Testis (tissue), 3 donors: ENCODE results near the gene CROCC2. TPM values are rescaled to one million over a fixed set of nuclear protein-coding genes. Genes with fewer than 3 reads are reported as not detected.

Source experiments
- DNase-seq: peaks from one replicate; pipeline ENCODE4 v3.0.0-alpha.2; 2019
- H3K27ac ChIP-seq, 2 donors: fragments of 200-600 bp; sonication (generic); one replicate each; pipeline ENCODE4 v1.5.1; 2019
- H3K27me3 ChIP-seq: fragments of 200-600 bp; sonication (generic); one replicate; pipeline ENCODE4 v1.5.1; 2019
- H3K36me3 ChIP-seq: fragments of 200-600 bp; sonication (generic); one replicate; pipeline ENCODE4 v1.5.1; 2017; ENCODE audit warnings: low read depth; ENCODE audit errors: missing control alignments
- H3K4me1 ChIP-seq: fragments of 200-600 bp; sonication (generic); one replicate; pipeline ENCODE4 v1.5.1; 2019
- H3K4me3 ChIP-seq, 2 donors: fragments of 200-600 bp; sonication (generic); one replicate each; pipeline ENCODE4 v1.5.1; 2017 to 2019
- H3K9me3 ChIP-seq: fragments of 200-600 bp; sonication (generic); one replicate; pipeline ENCODE4 v1.5.1; 2017
- POLR2A ChIP-seq: fragments of 450-650 bp; IDR thresholded peaks from one replicate; pipeline ENCODE4 v1.6.1; 2017; ENCODE audit warnings: antibody characterized with exemption, mild to moderate bottlenecking, moderate library complexity
- WGBS, 2 donors: methylation state at CpG; one replicate each; pipeline ENCODE4 v1.1.5; 2018; 5-methylcytosine and 5-hydroxymethylcytosine counted together
- intact Hi-C: fragments of 100-400 bp; cut with DNase I; formaldehyde crosslinking; loops from one replicate; pipeline ENCODE4 v1.15.1; 2023; ENCODE audit warnings: low total_unique reads
- polyA plus RNA-seq: library from polyadenylated mRNA; stranded (reverse); fragments of 350-450 nt; fragmentation: Illumina TruSeq; extraction: RNeasy Lipid Tissue Mini Kit (QIAGEN cat#74804); gene quantifications from one replicate; pipeline ENCODE4 v1.2.3, GENCODE V29; 2014; ENCODE audit warnings: low read depth, low replicate concordance; ENCODE audit not compliant: insufficient read depth
- total RNA-seq, 2 donors: library from RNA; depleted of rRNA; stranded (reverse); fragments of >200 nt; gene quantifications; one replicate each; pipeline ENCODE4 v1.2.3, GENCODE V29; 2016
- TF ChIP-seq, protein P1 (sequence below), 3 experiments: fragments of 450-650 bp in 2 of 3; fragments of 200-600 bp in 1 of 3; sonication (generic) in 1 of 3; IDR thresholded peaks; one replicate each; pipeline ENCODE4 v1.5.1; 2016 to 2019; ENCODE audit warnings: antibody characterized with exemption in 3 of 3, mild to moderate bottlenecking in 2 of 3, moderate library complexity in 1 of 3

The CROCC2 gene
- total and polyA plus RNA-seq, 3 donors from 2014 or later, result 0.43 to 0.55 (median 0.51) TPM

DNA sequence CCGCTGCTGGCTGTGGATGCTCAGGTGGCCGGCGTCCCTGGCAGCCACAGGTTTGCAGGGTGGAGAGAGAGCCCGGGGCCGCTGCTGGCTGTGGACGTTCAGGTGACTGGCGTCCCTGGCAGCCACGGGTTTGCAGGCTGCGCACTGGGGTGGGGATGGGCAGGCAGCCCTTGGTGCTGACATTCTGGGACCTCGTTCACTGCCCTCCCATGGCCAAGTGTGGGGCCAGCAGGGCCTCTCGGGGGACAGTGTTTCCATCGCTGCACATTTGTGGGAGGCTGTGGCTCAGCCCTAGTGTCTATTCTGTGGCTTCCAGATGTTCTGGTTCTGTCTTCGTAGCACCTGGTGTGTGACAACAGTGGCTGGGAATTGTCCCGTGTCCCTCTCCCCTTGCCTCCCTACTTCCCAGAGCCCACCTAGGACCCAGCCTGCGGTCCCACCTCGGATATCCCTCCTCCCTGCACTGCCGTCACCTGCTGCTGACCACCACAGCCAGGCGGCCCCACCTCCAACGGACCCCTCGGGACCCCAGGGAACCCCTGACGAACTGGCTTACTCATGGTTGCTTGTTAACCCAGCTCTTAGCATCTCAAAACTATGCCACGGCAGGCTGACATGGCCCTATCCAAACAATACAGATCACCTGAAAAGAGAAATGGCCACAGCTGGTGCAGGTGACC is 915 bp downstream of the CROCC2 start:
- H3K36me3 ChIP-seq, result no peaks in the 10 kb centered on the region
- no peak for TF ChIP-seq POLR2A
- TF ChIP-seq, protein P1, sequence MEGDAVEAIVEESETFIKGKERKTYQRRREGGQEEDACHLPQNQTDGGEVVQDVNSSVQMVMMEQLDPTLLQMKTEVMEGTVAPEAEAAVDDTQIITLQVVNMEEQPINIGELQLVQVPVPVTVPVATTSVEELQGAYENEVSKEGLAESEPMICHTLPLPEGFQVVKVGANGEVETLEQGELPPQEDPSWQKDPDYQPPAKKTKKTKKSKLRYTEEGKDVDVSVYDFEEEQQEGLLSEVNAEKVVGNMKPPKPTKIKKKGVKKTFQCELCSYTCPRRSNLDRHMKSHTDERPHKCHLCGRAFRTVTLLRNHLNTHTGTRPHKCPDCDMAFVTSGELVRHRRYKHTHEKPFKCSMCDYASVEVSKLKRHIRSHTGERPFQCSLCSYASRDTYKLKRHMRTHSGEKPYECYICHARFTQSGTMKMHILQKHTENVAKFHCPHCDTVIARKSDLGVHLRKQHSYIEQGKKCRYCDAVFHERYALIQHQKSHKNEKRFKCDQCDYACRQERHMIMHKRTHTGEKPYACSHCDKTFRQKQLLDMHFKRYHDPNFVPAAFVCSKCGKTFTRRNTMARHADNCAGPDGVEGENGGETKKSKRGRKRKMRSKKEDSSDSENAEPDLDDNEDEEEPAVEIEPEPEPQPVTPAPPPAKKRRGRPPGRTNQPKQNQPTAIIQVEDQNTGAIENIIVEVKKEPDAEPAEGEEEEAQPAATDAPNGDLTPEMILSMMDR (IDR thresholded peaks at IDR 0.05), result no peak
- DNase-seq, result no peak
- 82 to 91% methylated on average over 14 to 22 of the region's 22 CpGs for WGBS, 2 donors
- no peak overlapping the region for H3K27ac ChIP-seq
- H3K27me3 ChIP-seq, result no peaks in the 10 kb centered on the region
- intact Hi-C loops, result no loop called here
- H3K9me3 ChIP-seq, result no peaks in the 10 kb centered on the region
- H3K4me1 ChIP-seq, result no peaks in the 10 kb centered on the region
- no peak overlapping the region for H3K4me3 ChIP-seq

DNA sequence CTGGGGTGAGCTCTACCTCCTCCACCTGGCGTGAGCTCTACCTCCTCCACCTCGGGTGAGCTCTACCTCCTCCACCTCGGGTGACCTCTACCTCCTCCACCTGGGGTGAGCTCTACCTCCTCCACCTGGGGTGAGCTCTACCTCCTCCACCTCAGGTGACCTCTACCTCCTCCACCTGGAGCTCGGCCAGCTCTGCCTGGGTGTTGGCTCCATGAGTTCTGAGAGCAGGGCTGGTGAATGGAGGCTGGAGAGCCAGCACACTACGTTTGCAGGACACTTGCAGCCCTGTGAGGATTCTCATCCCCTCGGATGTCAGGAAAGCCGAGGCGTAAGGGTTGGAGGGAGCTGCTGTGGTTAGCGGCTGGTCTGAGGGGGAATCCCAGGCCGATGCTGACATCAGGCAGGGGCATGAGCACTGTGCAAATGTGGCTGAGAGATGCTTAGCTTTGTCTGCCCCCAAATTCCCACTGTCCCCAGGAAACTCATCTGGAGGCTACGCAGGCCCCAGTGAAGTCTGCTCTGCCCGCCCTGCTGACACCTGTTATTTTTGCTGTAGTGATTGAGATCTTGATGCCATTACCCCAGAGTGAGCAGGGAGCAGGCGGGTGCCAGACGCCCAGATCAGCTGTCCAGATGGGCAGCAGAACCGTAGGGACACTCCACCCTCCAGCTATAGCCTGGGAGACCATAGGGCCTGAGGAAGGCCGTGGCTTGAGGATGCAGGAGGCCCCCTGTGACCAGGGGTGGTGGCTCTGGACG is 3.3 kb downstream of the CROCC2 start:
- Histone ChIP-seq H3K9me3 (no peaks in the 10 kb centered on the region), H3K36me3 (no peaks in the 10 kb centered on the region), H3K27ac (no peak overlapping the region), H3K27me3 (no peaks in the 10 kb centered on the region), H3K4me1 (peaks cover 12% of the 10 kb centered on the region), H3K4me3 (no peak overlapping the region)
- no peak for DNase-seq
- intact Hi-C loops, result no loop called here
- 79 to 83% methylated on average over 13 to 17 of the region's 17 CpGs for WGBS, 2 donors
- TF ChIP-seq, protein P1 (IDR thresholded peaks at IDR 0.05), result no peak
- no peak for TF ChIP-seq POLR2A

- 77 to 84% methylated on average over 20 of the region's 20 CpGs for WGBS, 2 donors
- Histone ChIP-seq H3K27ac (no peak overlapping the region), H3K9me3 (no peaks in the 10 kb centered on the region), H3K4me3 (no peak overlapping the region), H3K27me3 (no peaks in the 10 kb centered on the region), H3K4me1 (peaks cover 23% of the 10 kb centered on the region), H3K36me3 (no peaks in the 10 kb centered on the region)
- TF ChIP-seq, protein P1 (IDR thresholded peaks at IDR 0.05), result no peak
- TF ChIP-seq POLR2A, result no peak
- intact Hi-C loops, result loop anchor here (10.0 kb wide), 1 partner anchor 83 kb away; the partner anchor contains the start of gene SNED1
- DNase-seq, result no peak
Measured at GRCh38 chr2:240911641-240912265, 5.6 kb downstream of the CROCC2 start.

DNA sequence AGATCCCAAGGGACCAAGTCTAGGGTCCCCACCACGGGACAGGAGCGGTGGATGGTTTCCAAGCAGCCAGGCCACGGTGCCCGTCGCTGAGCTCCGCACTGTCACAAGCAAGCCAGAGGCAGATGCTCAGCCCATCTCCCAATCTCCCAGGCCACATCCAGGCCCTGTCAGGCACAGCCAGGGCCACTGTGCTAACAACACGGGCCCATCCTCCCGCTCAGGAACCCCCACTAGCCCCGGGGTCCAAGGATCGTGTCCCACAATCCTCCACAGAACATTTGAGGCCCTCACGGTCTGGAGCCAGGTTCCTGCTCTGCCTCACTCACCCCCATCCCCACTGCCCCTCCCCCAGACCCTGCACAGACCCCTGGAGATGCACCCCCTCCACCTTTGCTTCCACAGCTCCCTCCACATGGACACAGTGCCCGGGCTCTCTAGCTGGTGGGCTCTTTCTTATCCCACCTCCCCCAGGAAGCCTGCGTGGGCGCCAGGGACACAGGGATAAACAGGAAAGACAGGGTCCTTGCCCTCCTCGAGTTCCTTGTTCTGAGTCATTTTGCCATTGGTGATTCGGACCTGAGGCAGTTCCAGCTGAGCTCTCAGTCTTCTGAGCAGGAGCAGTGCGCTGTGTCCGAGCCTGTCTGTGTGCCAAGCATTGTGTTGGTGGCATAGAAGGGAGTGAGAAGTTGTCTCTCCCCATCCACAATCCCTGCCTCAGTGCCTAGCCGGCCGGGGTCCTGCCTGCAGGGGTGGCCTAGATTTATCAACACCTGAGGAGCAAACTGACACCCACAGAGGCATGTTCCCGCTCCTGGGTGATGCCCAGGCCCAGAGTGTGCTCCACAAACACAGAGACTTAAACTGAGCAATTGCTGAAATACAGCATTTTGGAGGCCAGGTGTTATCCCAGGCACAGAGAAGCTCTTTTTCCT is 7.0 kb downstream of the CROCC2 start:
- no peak for TF ChIP-seq POLR2A
- TF ChIP-seq, protein P1 (IDR thresholded peaks at IDR 0.05), result no peak
- no peaks in the 10 kb centered on the region for H3K27me3 ChIP-seq
- no peaks in the 10 kb centered on the region for H3K36me3 ChIP-seq
- H3K9me3 ChIP-seq, result no peaks in the 10 kb centered on the region
- 79 to 81% methylated on average over 13 to 21 of the region's 21 CpGs for WGBS, 2 donors
- no peak overlapping the region for H3K4me3 ChIP-seq
- DNase-seq, result no peak
- intact Hi-C loops, result loop anchor here (10.0 kb wide), 1 partner anchor 82 kb away; the partner anchor contains the start of gene SNED1
- H3K27ac ChIP-seq, result peak overlapping the region in 1 of 2 donors; percentile 56
- H3K4me1 ChIP-seq, result peaks cover 25% of the 10 kb centered on the region
